Parathyroid adenoma (tissue), 2 donors: ENCODE measurements around the gene ZBTB46.

Experiments used
- H2AFZ ChIP-seq: fragments of 300-600 bp; sonication (generic); one replicate; pipeline ENCODE4 v1.7.0; 2017; ENCODE audit warnings: antibody characterized with exemption, mild to moderate bottlenecking
- H3K27ac ChIP-seq: fragments of 300-600 bp; sonication (generic); one replicate; pipeline ENCODE4 v1.7.0; 2017
- H3K27me3 ChIP-seq: fragments of 300-600 bp; sonication (generic); one replicate; pipeline ENCODE4 v1.7.0; 2017; ENCODE audit warnings: low read length; ENCODE audit not compliant: control insufficient read depth, insufficient read depth
- H3K36me3 ChIP-seq: fragments of 300-600 bp; sonication (generic); one replicate; pipeline ENCODE4 v1.7.0; 2017; ENCODE audit warnings: low read length; ENCODE audit not compliant: control insufficient read depth, insufficient read depth
- H3K4me1 ChIP-seq: fragments of 300-600 bp; sonication (generic); one replicate; pipeline ENCODE4 v1.7.0; 2017; ENCODE audit warnings: control low read depth
- H3K4me2 ChIP-seq: fragments of 300-600 bp; sonication (generic); one replicate; pipeline ENCODE4 v1.7.0; 2017; ENCODE audit warnings: low read length
- H3K4me3 ChIP-seq: fragments of 300-600 bp; sonication (generic); one replicate; pipeline ENCODE4 v1.7.0; 2017; ENCODE audit warnings: low read depth, low read length
- H3K79me2 ChIP-seq: fragments of 300-600 bp; sonication (generic); one replicate; pipeline ENCODE4 v1.7.0; 2017; ENCODE audit warnings: control low read depth
- H3K9ac ChIP-seq: fragments of 300-600 bp; sonication (generic); one replicate; pipeline ENCODE4 v1.7.0; 2017; ENCODE audit warnings: mild to moderate bottlenecking
- H3K9me3 ChIP-seq: fragments of 300-600 bp; sonication (generic); one replicate; pipeline ENCODE4 v1.7.0; 2017; ENCODE audit warnings: low read length; ENCODE audit not compliant: control insufficient read depth
- TF ChIP-seq, protein P1 (sequence below): fragments of 300-600 bp; sonication (generic); IDR thresholded peaks from one replicate; pipeline ENCODE4 v1.7.0; 2017; ENCODE audit warnings: antibody characterized with exemption, mild to moderate bottlenecking
- donor health status: primary hyperparathyroidism.

ZBTB46 gene

DNA sequence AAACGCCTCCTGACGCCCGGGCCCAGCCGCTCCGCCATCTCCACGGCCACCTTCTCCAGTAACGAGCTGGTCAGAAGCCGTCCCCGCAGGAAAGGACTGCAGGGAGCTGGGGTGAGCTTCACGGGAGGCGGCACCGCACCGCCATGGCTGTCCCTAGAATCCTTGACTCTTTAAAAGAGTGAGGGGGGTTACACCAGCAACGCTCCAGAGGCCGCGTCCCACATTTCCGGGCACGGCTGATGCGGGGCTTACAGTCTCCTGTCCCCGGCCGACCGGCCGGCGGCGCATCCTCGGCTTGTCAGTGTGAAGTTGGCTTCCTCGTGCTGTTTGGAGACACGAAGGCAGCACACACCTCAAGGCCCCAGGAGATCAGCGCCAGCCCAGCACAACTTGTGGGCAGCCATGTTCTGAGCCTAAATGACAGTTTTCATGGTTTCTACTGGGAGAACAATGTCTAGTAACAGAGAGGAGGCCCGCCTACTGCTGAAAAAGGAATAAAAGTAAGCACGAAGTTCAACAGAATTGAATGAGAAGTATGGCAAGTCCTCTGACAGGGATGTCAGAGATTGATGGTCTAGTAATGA lies 61.1 kb downstream of the ZBTB46 start:
- Histone ChIP-seq H3K9ac (no peak overlapping the region), H2AFZ (no peak overlapping the region), H3K9me3 (no peaks in the 10 kb centered on the region), H3K4me2 (no peak overlapping the region), H3K4me3 (no peak overlapping the region), H3K27ac (no peak overlapping the region), H3K79me2 (peaks cover 45% of the 10 kb centered on the region), H3K36me3 (no peaks in the 10 kb centered on the region), H3K4me1 (no peaks in the 10 kb centered on the region), H3K27me3 (no peaks in the 10 kb centered on the region)
- TF ChIP-seq, protein P1, sequence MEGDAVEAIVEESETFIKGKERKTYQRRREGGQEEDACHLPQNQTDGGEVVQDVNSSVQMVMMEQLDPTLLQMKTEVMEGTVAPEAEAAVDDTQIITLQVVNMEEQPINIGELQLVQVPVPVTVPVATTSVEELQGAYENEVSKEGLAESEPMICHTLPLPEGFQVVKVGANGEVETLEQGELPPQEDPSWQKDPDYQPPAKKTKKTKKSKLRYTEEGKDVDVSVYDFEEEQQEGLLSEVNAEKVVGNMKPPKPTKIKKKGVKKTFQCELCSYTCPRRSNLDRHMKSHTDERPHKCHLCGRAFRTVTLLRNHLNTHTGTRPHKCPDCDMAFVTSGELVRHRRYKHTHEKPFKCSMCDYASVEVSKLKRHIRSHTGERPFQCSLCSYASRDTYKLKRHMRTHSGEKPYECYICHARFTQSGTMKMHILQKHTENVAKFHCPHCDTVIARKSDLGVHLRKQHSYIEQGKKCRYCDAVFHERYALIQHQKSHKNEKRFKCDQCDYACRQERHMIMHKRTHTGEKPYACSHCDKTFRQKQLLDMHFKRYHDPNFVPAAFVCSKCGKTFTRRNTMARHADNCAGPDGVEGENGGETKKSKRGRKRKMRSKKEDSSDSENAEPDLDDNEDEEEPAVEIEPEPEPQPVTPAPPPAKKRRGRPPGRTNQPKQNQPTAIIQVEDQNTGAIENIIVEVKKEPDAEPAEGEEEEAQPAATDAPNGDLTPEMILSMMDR, result no peak

DNA sequence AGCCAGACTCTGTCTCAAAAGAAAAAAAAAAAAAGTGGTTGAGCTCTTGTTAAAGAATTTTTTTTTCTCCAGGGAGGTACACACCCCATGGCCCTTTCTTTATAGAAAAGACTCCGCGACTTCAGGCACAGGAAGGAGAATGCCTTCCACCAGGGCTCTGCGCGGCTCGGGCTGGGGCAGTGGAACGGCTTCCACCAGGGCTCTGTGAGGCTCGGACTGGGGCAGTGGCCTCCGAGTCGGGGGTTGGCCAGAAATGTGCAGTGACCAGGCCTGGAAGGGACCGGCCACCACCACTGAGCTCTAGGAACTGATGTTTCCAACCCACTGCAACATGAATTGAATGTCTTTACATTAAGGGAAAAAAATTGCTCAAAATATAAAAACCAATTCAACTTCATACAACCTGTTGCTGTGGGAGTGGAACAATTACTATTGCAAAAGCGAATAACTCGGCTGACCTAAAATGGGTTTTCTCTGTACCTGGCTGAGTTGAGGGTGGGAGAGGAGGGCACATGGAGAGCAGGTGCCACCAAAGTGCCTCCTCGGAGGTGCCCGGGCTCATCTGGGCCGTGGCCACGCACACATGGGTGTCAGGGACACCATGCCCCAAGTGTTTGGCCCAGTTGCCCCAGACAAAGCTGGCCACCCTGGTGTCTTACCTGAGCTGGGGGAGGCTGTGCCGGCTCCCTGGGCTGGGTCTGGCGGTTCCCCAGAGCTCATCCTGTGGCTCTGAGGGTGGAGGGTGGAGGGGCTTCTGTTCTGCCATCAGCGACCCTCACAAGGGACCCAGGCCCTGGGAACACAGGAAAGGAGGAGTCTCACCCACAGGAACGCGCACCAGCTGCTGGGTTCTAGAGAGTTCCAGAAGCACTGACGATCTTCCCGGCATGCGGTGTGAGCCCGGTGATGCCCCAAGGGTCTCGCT lies 62.2 kb downstream of the ZBTB46 start:
- Histone ChIP-seq H3K27ac (no peak overlapping the region), H3K4me3 (no peak overlapping the region), H3K27me3 (no peaks in the 10 kb centered on the region), H3K9ac (no peak overlapping the region), H3K4me2 (no peak overlapping the region), H3K79me2 (peaks cover 40% of the 10 kb centered on the region), H3K4me1 (no peaks in the 10 kb centered on the region), H3K9me3 (no peaks in the 10 kb centered on the region), H3K36me3 (no peaks in the 10 kb centered on the region), H2AFZ (no peak overlapping the region)
- TF ChIP-seq, protein P1, result no peak

DNA sequence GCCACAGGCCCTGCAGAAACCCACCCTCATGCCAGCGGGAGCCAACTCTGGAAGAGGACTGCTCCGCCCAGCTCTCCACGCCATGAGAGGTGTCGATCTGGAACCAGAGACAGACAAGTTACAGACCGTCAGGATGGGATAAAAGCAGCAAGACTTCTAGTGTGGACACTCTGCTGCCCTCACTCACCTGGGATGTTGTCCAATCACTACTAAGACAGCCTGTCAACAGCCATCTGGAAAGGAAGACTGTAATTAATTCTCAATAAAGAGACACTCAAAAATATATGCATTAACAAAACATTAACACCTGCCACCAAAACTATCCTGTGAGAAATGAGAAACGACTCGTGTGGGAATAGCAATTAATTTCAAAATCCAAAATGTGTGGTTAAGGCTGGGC lies 63.2 kb downstream of the ZBTB46 start:
- no peaks in the 10 kb centered on the region for H3K4me1 ChIP-seq
- no peak overlapping the region for H3K27ac ChIP-seq
- H3K79me2 ChIP-seq, result peaks cover 33% of the 10 kb centered on the region
- H3K27me3 ChIP-seq, result no peaks in the 10 kb centered on the region
- H3K4me3 ChIP-seq, result no peak overlapping the region
- no peak overlapping the region for H3K4me2 ChIP-seq
- H3K9ac ChIP-seq, result no peak overlapping the region
- TF ChIP-seq, protein P1, result no peak
- H3K36me3 ChIP-seq, result no peaks in the 10 kb centered on the region
- H2AFZ ChIP-seq, result no peak overlapping the region
- no peaks in the 10 kb centered on the region for H3K9me3 ChIP-seq

DNA sequence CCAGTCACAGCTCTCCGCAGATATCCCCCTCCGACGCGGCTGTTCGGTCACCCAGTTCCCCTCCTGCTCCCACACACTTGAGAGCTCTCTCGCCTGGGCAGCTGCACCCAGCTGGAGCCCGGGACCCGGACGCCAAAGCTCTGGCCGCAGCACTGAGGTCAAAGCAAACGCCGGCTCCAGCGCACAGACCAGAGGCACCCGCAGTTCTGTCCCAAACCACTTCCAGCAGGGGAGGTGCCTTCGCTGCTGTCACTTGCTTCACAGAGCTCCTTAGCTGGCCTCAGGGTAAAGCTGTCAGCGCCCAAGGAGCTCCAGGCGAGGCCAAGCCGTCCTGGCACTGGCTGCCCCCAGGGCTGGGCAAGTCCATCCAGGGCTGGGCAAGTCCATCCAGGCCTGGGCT lies 63.6 kb downstream of the ZBTB46 start:
- no peaks in the 10 kb centered on the region for H3K4me1 ChIP-seq
- no peak overlapping the region for H2AFZ ChIP-seq
- H3K27me3 ChIP-seq, result no peaks in the 10 kb centered on the region
- peaks cover 33% of the 10 kb centered on the region for H3K79me2 ChIP-seq
- TF ChIP-seq, protein P1, result no peak
- H3K4me3 ChIP-seq, result no peak overlapping the region
- no peaks in the 10 kb centered on the region for H3K36me3 ChIP-seq
- H3K4me2 ChIP-seq, result no peak overlapping the region
- no peaks in the 10 kb centered on the region for H3K9me3 ChIP-seq
- H3K9ac ChIP-seq, result no peak overlapping the region
- no peak overlapping the region for H3K27ac ChIP-seq
